OCI-LY7 (cell line): ENCODE data around the gene SCGB1C1. TPM values are rescaled to one million over a fixed set of nuclear protein-coding genes. Genes with fewer than 3 reads are reported as not detected.

Experiments
- BruUV-seq: library from RNA; stranded (reverse); fragments of 400-500 nt; replicated peaks from 2 replicates; lab custom pipeline; 2021; lab: Mats Ljungman, UMichigan
- CTCF ChIA-PET: fragments of 300-600 bp; sonication (Branson Sonifier 250); formaldehyde crosslinking; loops from one replicate; lab custom pipeline; 2022; ENCODE audit warnings: antibody characterized with exemption; ENCODE audit not compliant: unreplicated experiment; lab: Charles Lee
- POLR2A ChIA-PET: fragments of 300-600 bp; sonication (Branson Sonifier 250); formaldehyde crosslinking; loops from one replicate; lab custom pipeline; 2022; ENCODE audit warnings: antibody characterized with exemption; lab: Charles Lee
- DNase-seq: peaks from one replicate; pipeline ENCODE4 v3.0.0-alpha.2; 2015; ENCODE audit warnings: low spot score
- H2AFZ ChIP-seq: fragments of 200-600 bp; sonication (generic), shearing (Covaris generic); 2 replicates; pipeline ENCODE4 v1.6.1; 2014; ENCODE audit warnings: mild to moderate bottlenecking, antibody characterized with exemption, low read length, moderate library complexity
- H3K27ac ChIP-seq: fragments of 200-600 bp; sonication (generic); 2 replicates; pipeline ENCODE4 v1.5.1; 2014; ENCODE audit warnings: mixed run types, low read depth, mild to moderate bottlenecking, moderate library complexity, low read length, inconsistent platforms; ENCODE audit not compliant: poor library complexity, severe bottlenecking
- H3K36me3 ChIP-seq: fragments of 200-600 bp; sonication (generic); 2 replicates; pipeline ENCODE4 v1.6.1; 2014; ENCODE audit warnings: mild to moderate bottlenecking, antibody characterized with exemption, low read length, moderate library complexity, mixed read lengths; ENCODE audit not compliant: insufficient read depth
- H3K4me1 ChIP-seq: fragments of 200-600 bp; sonication (generic); 2 replicates; pipeline ENCODE4 v1.5.1; 2014; ENCODE audit warnings: mild to moderate bottlenecking, low read length; ENCODE audit not compliant: insufficient read depth, poor library complexity, severe bottlenecking
- H3K4me2 ChIP-seq: fragments of 200-600 bp; sonication (generic); 2 replicates; pipeline ENCODE4 v1.6.1; 2014; ENCODE audit warnings: mild to moderate bottlenecking, low read length
- H3K4me3 ChIP-seq: fragments of 200-600 bp; sonication (generic); 2 replicates; pipeline ENCODE4 v1.5.1; 2014; ENCODE audit warnings: mild to moderate bottlenecking, low read depth, low read length; ENCODE audit not compliant: poor library complexity, severe bottlenecking
- H3K79me2 ChIP-seq: fragments of 200-600 bp; sonication (generic); 2 replicates; pipeline ENCODE4 v1.6.1; 2016; ENCODE audit warnings: low read depth, mild to moderate bottlenecking, low read length, moderate library complexity, mixed read lengths; ENCODE audit not compliant: insufficient read depth
- H3K9me2 ChIP-seq: fragments of 200-600 bp; sonication (generic); 2 replicates; pipeline ENCODE4 v1.6.1; 2016; ENCODE audit warnings: mild to moderate bottlenecking, low read length, mixed read lengths; ENCODE audit not compliant: insufficient read depth
- H3K9me3 ChIP-seq: fragments of 200-600 bp; sonication (generic); 2 replicates; pipeline ENCODE4 v1.6.1; 2014; ENCODE audit warnings: mild to moderate bottlenecking, mixed run types, low read length, mixed read lengths
- H4K20me1 ChIP-seq: fragments of 200-600 bp; sonication (generic); 2 replicates; pipeline ENCODE4 v1.6.1; 2014; ENCODE audit warnings: mild to moderate bottlenecking, antibody characterized with exemption, low read length, moderate library complexity, mixed read lengths; ENCODE audit not compliant: insufficient read depth
- EZH2phosphoT487 ChIP-seq: fragments of 200-600 bp; sonication (generic); IDR thresholded peaks from 2 replicates; pipeline ENCODE4 v1.6.1; 2018; ENCODE audit warnings: low read depth, borderline replicate concordance, mild to moderate bottlenecking, mixed run types, antibody characterized with exemption, low read length, moderate library complexity, mixed read lengths
- intact Hi-C: fragments of 100-400 bp; cut with micrococcal nuclease; formaldehyde crosslinking; loops from one replicate; pipeline ENCODE4 v1.10.0; 2022; ENCODE audit not compliant: unreplicated experiment
- total RNA-seq, 2 experiments: library from RNA; depleted of rRNA in 1 of 2; stranded (reverse); fragments of >200 nt in 1 of 2; shearing (Covaris generic) in 1 of 2; gene quantifications; 2 replicates each; pipeline ENCODE4 v1.2.3, GENCODE V29; 2014 to 2022
- TF ChIP-seq, protein P1 (sequence below): fragments of 200-600 bp; sonication (generic); conservative IDR thresholded peaks from 2 replicates; pipeline ENCODE4 v1.5.1; 2014; ENCODE audit warnings: mild to moderate bottlenecking, antibody characterized with exemption, low read length, moderate library complexity, mixed read lengths

The SCGB1C1 gene
- total RNA-seq, 2 experiments from 2014 or later: not detected

DNA sequence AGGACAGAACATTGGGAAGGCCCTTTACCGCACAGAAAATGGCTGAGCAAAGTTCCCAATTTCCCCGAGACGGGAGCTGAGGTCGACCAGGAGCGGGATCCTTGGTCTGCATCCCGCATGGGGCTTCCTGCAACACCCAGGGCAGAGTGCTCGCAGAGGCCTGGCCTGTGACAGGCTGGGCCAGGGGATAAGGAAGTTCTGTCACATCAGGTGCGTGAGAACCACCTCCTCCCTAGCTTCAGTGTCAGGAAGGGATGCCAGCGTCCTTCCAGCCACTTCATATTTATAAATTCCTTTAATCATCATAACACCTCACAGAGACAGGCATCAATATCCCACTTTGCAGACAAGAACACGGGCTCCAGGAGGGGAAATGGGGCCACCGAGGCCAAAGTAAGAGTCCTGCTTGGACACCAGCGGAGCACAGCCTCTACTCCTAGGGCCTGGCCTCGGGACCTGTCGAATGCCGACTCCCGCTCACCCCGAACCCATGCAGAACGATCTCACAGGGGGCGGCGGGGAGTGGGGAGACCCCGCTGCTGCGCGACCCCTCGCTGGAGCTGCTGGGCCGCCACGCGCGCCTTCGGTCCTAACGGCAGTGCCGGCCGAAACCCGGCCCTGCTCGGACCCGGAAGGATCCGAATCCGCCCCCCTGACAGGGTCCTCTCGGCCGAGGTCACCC lies 13.8 kb downstream of the SCGB1C1 start:
- Histone ChIP-seq H3K27ac (peak overlapping the region; percentile 97), H2AFZ (no peak overlapping the region), H3K9me3 (no peaks in the 10 kb centered on the region), H3K9me2 (no peaks in the 10 kb centered on the region), H3K36me3 (peaks cover 49% of the 10 kb centered on the region), H3K4me1 (peaks cover 26% of the 10 kb centered on the region), H4K20me1 (no peaks in the 10 kb centered on the region), H3K79me2 (peaks cover 36% of the 10 kb centered on the region), H3K4me2 (peak overlapping the region; percentile 74), H3K4me3 (peak overlapping the region; percentile 98)
- BruUV-seq: no TSS peak
- ChIA-PET CTCF (no interaction called here), POLR2A (interaction anchor here (0.7 to 1.8 kb wide), 9 partner anchors 10 to 302 kb away, joined by 3 to 8 read pairs (median 6); partner anchors contain the start of gene SIRT3)
- DNase-seq: peak; percentile 46
- TF ChIP-seq, protein P1, sequence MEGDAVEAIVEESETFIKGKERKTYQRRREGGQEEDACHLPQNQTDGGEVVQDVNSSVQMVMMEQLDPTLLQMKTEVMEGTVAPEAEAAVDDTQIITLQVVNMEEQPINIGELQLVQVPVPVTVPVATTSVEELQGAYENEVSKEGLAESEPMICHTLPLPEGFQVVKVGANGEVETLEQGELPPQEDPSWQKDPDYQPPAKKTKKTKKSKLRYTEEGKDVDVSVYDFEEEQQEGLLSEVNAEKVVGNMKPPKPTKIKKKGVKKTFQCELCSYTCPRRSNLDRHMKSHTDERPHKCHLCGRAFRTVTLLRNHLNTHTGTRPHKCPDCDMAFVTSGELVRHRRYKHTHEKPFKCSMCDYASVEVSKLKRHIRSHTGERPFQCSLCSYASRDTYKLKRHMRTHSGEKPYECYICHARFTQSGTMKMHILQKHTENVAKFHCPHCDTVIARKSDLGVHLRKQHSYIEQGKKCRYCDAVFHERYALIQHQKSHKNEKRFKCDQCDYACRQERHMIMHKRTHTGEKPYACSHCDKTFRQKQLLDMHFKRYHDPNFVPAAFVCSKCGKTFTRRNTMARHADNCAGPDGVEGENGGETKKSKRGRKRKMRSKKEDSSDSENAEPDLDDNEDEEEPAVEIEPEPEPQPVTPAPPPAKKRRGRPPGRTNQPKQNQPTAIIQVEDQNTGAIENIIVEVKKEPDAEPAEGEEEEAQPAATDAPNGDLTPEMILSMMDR: no peak
- no peak for TF ChIP-seq EZH2phosphoT487
- intact Hi-C loops: loop anchor here (1.0 to 5.0 kb wide), 5 partner anchors 30 to 301 kb away; partner anchors contain the start of genes PSMD13, PTDSS2, RNH1 and SIRT3

DNA sequence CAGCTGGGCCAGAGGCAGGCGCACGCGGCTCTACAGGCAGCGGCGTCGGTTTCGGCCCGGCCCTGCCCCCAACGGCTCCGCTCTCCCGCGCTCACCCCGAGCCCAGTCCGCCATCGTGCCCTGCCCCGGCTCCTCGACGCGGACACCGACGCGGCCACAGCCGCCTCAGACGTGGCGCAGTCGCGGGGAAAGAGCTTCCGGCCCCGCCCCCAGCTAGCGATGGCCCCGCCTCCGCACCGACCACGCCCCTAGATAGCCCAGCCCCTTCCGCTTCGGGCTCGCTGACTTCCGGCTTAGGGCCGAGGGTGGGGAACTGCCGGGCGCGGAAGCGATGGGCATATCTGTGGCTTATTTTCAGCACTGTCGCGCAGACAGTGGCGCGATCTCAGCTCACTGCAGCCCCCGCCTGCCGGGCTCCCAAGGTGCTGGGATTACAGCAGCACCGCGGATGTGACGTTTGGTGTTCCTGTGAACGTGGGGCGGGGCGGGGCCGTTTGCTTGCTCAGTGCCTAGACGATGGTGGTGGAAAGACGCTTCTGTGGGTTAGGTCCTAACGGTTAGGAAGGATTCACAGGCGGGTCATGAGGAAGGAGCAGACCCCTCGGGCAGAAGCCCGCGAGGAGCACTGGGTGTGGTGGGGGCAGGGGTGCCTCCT lies 14.5 kb downstream of the SCGB1C1 start, which contains the start of the genes BET1L and RIC8A:
Gene BET1L, minus strand, starts transcription at position 192 of the 655 bp plus-strand sequence. Its CDS starts 78 bp downstream, at position 114.
Gene RIC8A, plus strand, starts transcription at position 501 of the 655 bp plus-strand sequence. CDS start 1,147 bp downstream, outside the sequence.
- no peaks in the 10 kb centered on the region for H4K20me1 ChIP-seq
- DNase-seq: peak; percentile 99
- H3K9me3 ChIP-seq: no peaks in the 10 kb centered on the region
- peaks cover 26% of the 10 kb centered on the region for H3K4me1 ChIP-seq
- ChIA-PET CTCF (no interaction called here), POLR2A (interaction anchor here (0.7 to 1.8 kb wide), 7 partner anchors 9 to 200 kb away, joined by 3 to 8 read pairs (median 6); partner anchors contain the start of gene SIRT3)
- peak within 1 kb of the TSS; percentile 41; the same call in 1 of the 2 replicates for H2AFZ ChIP-seq
- H3K4me3 ChIP-seq: peak within 1 kb of the TSS; percentile 98
- peak within 1 kb of the TSS; percentile 90 for H3K4me2 ChIP-seq
- peaks cover 56% of the 10 kb centered on the region for H3K36me3 ChIP-seq
- peak within 1 kb of the TSS; percentile 97 for H3K27ac ChIP-seq
- no peaks in the 10 kb centered on the region for H3K9me2 ChIP-seq
- intact Hi-C loops: loop anchor here (1.0 to 5.0 kb wide), 5 partner anchors 29 to 300 kb away; partner anchors contain the start of genes PSMD13, PTDSS2, RNH1 and SIRT3
- no TSS peak for BruUV-seq
- TF ChIP-seq, protein P1: no peak
- no peak for TF ChIP-seq EZH2phosphoT487
- peaks cover 36% of the 10 kb centered on the region for H3K79me2 ChIP-seq
